ENCODE measurements around the gene SPACDR. TPM values are rescaled to one million over a fixed set of nuclear protein-coding genes. Genes with fewer than 3 reads are reported as not detected.

Gene SPACDR
- polyA plus RNA-seq, 3 donors from 2014 or later = 0.43 to 2.2 TPM; not detected in 1

GRCh38 chr7:100419660-100420226, 44.3 kb downstream of the SPACDR start:
- Mint-ChIP-seq H3K27me3 (ENCODE audit: low read depth in 3 of 3) (no peaks in the 10 kb centered on the region), H3K9me3 (no peaks in the 10 kb centered on the region), H3K36me3 (peaks cover 0 to 5% (median 3%) of the 10 kb centered on the region in 3 donors), H3K4me1 (peaks cover 25 to 29% of the 10 kb centered on the region in 2 donors), H3K27ac (peak overlapping the region in 3 of 6 donors; percentile 47 to 60 (median 53)), H3K4me3 (no peak overlapping the region)
- DNase-seq = no peak

- DNase-seq = no peak
- no peaks in the 10 kb centered on the region for H3K27me3 Mint-ChIP-seq (ENCODE audit: low read depth in 3 of 3)
- H3K4me1 Mint-ChIP-seq = peaks cover 20 to 23% of the 10 kb centered on the region in 2 donors
- H3K27ac Mint-ChIP-seq = peak overlapping the region in 3 of 6 donors; percentile 47 to 60 (median 53)
- H3K36me3 Mint-ChIP-seq = peaks cover 0 to 5% (median 3%) of the 10 kb centered on the region in 3 donors
- H3K4me3 Mint-ChIP-seq = no peak overlapping the region
- no peaks in the 10 kb centered on the region for H3K9me3 Mint-ChIP-seq
These were observed 45.0 kb downstream of the SPACDR start for GRCh38 chr7:100418930-100419659.

GRCh38 chr7:100415448-100415847, 48.6 kb downstream of the SPACDR start:
- no peak overlapping the region for H3K4me3 Mint-ChIP-seq
- no peaks in the 10 kb centered on the region for H3K27me3 Mint-ChIP-seq (ENCODE audit: low read depth in 3 of 3)
- DNase-seq = no peak
- no peaks in the 10 kb centered on the region for H3K4me1 Mint-ChIP-seq
- H3K27ac Mint-ChIP-seq = peak overlapping the region in 1 of 6 donors; percentile 0
- no peaks in the 10 kb centered on the region for H3K9me3 Mint-ChIP-seq
- peaks cover 0 to 10% (median 10%) of the 10 kb centered on the region in 3 donors for H3K36me3 Mint-ChIP-seq

GRCh38 chr7:100413889-100414288, 50.2 kb downstream of the SPACDR start:
- Mint-ChIP-seq H3K9me3 (no peaks in the 10 kb centered on the region), H3K27ac (no peak overlapping the region), H3K36me3 (peaks cover 0 to 10% (median 10%) of the 10 kb centered on the region in 3 donors), H3K4me3 (no peak overlapping the region), H3K27me3 (ENCODE audit: low read depth in 3 of 3) (no peaks in the 10 kb centered on the region), H3K4me1 (no peaks in the 10 kb centered on the region)
- no peak for DNase-seq

GRCh38 chr7:100413346-100413745, 50.7 kb downstream of the SPACDR start:
- H3K4me1 Mint-ChIP-seq = no peaks in the 10 kb centered on the region
- H3K9me3 Mint-ChIP-seq = no peaks in the 10 kb centered on the region
- H3K36me3 Mint-ChIP-seq = peaks cover 0 to 10% (median 10%) of the 10 kb centered on the region in 3 donors
- peak overlapping the region in 2 of 6 donors; percentile 22 to 24 for H3K27ac Mint-ChIP-seq
- H3K27me3 Mint-ChIP-seq (ENCODE audit: low read depth in 3 of 3) = no peaks in the 10 kb centered on the region
- H3K4me3 Mint-ChIP-seq = no peak overlapping the region
- no peak for DNase-seq

- peaks cover 2 to 13% of the 10 kb centered on the region in 2 donors for H3K4me1 Mint-ChIP-seq
- H3K36me3 Mint-ChIP-seq = peaks cover 0 to 10% (median 10%) of the 10 kb centered on the region in 3 donors
- H3K9me3 Mint-ChIP-seq = no peaks in the 10 kb centered on the region
- no peak overlapping the region for H3K27ac Mint-ChIP-seq
- no peak overlapping the region for H3K4me3 Mint-ChIP-seq
- DNase-seq = no peak
- H3K27me3 Mint-ChIP-seq (ENCODE audit: low read depth in 3 of 3) = no peaks in the 10 kb centered on the region
These were observed 53.0 kb downstream of the SPACDR start for GRCh38 chr7:100411101-100411500.

GRCh38 chr7:100407285-100408180, 56.5 kb downstream of the SPACDR start:
- peaks cover 2 to 13% of the 10 kb centered on the region in 2 donors for H3K4me1 Mint-ChIP-seq
- no peaks in the 10 kb centered on the region for H3K27me3 Mint-ChIP-seq (ENCODE audit: low read depth in 3 of 3)
- H3K27ac Mint-ChIP-seq = peak overlapping the region in 1 of 6 donors; percentile 54
- peak; percentile 65 to 74 (median 69) for DNase-seq
- H3K4me3 Mint-ChIP-seq = no peak overlapping the region
- no peaks in the 10 kb centered on the region for H3K9me3 Mint-ChIP-seq
- H3K36me3 Mint-ChIP-seq = peaks cover 0 to 6% (median 0%) of the 10 kb centered on the region in 3 donors

- Mint-ChIP-seq H3K27me3 (ENCODE audit: low read depth in 3 of 3) (no peaks in the 10 kb centered on the region), H3K4me3 (no peak overlapping the region), H3K4me1 (peaks cover 2 to 13% of the 10 kb centered on the region in 2 donors), H3K36me3 (peaks cover 0 to 9% (median 0%) of the 10 kb centered on the region in 3 donors), H3K9me3 (no peaks in the 10 kb centered on the region), H3K27ac (no peak overlapping the region)
- DNase-seq = no peak
These were observed 57.3 kb downstream of the SPACDR start for GRCh38 chr7:100406767-100407166.

Other genes starting within 250 kb of the SPACDR start
- gene PVRIG, start 244.3 kb downstream of the SPACDR start, polyA plus RNA-seq = 100 to 1,000 TPM; 151 to 240 (median 209) TPM
- gene SPDYE3, start 156.6 kb downstream of the SPACDR start, polyA plus RNA-seq = 10 to 100 TPM in 1 of 3 donors, 1 to 10 TPM in 2; 6.8 to 11.1 (median 7.6) TPM
- 10 to 100 TPM; 12.2 to 42.1 (median 12.2) TPM for gene PILRB, start 106.1 kb downstream of the SPACDR start, polyA plus RNA-seq
- gene PILRA, start 90.8 kb downstream of the SPACDR start, polyA plus RNA-seq = 1 to 10 TPM; 1.5 to 2.4 (median 2.0) TPM
- gene ZCWPW1, start 35.6 kb downstream of the SPACDR start, polyA plus RNA-seq = 1 to 10 TPM; 4.1 to 5.9 (median 5.7) TPM
- gene MEPCE, start 34.4 kb downstream of the SPACDR start, polyA plus RNA-seq = 10 to 100 TPM in 1 of 3 donors, 1 to 10 TPM in 2; 3.0 to 12.1 (median 8.3) TPM
- gene PPP1R35, start 27.8 kb downstream of the SPACDR start, polyA plus RNA-seq = 10 to 100 TPM; 25.7 to 42.2 (median 41.8) TPM
- 10 to 100 TPM; 32.4 to 42.2 (median 35.3) TPM for gene TSC22D4, start 15.0 kb upstream of the SPACDR start, polyA plus RNA-seq
- not detected for gene NYAP1, start 19.7 kb upstream of the SPACDR start, polyA plus RNA-seq
- gene AGFG2, start 74.9 kb upstream of the SPACDR start, polyA plus RNA-seq = 10 to 100 TPM in 2 of 3 donors, 1 to 10 TPM in 1; 7.1 to 20.7 (median 12.0) TPM
- not detected for gene SAP25, start 109.6 kb upstream of the SPACDR start, polyA plus RNA-seq
- gene LRCH4, start 121.9 kb upstream of the SPACDR start, polyA plus RNA-seq = 100 to 1,000 TPM in 1 of 3 donors, 10 to 100 TPM in 2; 78.9 to 125 (median 90.4) TPM
- gene FBXO24, start 122.1 kb upstream of the SPACDR start, polyA plus RNA-seq = under 1 TPM in 1 of 3 donors, not detected in 2; 0.43 TPM
- gene PCOLCE, start 138.1 kb upstream of the SPACDR start, polyA plus RNA-seq = 1 to 10 TPM; 2.0 to 4.9 (median 4.7) TPM
- 10 to 100 TPM; 23.2 to 29.3 (median 27.0) TPM for gene MOSPD3, start 148.3 kb upstream of the SPACDR start, polyA plus RNA-seq
- gene TFR2, start 177.3 kb upstream of the SPACDR start, polyA plus RNA-seq = 1 to 10 TPM in 2 of 3 donors, under 1 TPM in 1; 0.85 to 1.8 (median 1.1) TPM
- gene ACTL6B, start 192.2 kb upstream of the SPACDR start, polyA plus RNA-seq = not detected
- gene GNB2, start 209.5 kb upstream of the SPACDR start, polyA plus RNA-seq = 10 to 100 TPM; 61.4 to 71.8 (median 64.8) TPM
- 1 to 10 TPM in 1 of 3 donors, under 1 TPM in 2; 0.03 to 2.0 (median 0.47) TPM for gene GIGYF1, start 230.0 kb upstream of the SPACDR start, polyA plus RNA-seq
- gene POP7, start 241.9 kb upstream of the SPACDR start, polyA plus RNA-seq = 10 to 100 TPM; 65.1 to 70.3 (median 67.0) TPM

Data from immature natural killer cell (primary cell).